T-helper 2 cell treated with Interferon-gamma antibody and Interleukin-4, amounts not matched to agents 5 μg/mL and 100 μg/mL, for 36 hours (primary cell): ENCODE data around the gene LAMA2.

Source experiments
- DNase-seq: peaks from one replicate; pipeline ENCODE4 v3.0.0; 2021; ENCODE audit warnings: low spot score
- H3K27ac Mint-ChIP-seq: one replicate; pipeline ENCODE4 v1.8.0; 2021; ENCODE audit warnings: mild to moderate bottlenecking, mixed read lengths
- H3K27me3 Mint-ChIP-seq: one replicate; pipeline ENCODE4 v1.8.0; 2021; ENCODE audit warnings: low read depth, mixed read lengths
- H3K36me3 Mint-ChIP-seq: one replicate; pipeline ENCODE4 v1.8.0; 2021; ENCODE audit warnings: low read depth, mixed read lengths
- H3K4me1 Mint-ChIP-seq: one replicate; pipeline ENCODE4 v1.8.0; 2021; ENCODE audit warnings: low read depth, mixed read lengths
- H3K4me3 Mint-ChIP-seq: one replicate; pipeline ENCODE4 v1.8.0; 2022; ENCODE audit warnings: mild to moderate bottlenecking, moderate library complexity, mixed read lengths
- H3K9me3 Mint-ChIP-seq: one replicate; pipeline ENCODE4 v1.8.0; 2021; ENCODE audit warnings: mixed read lengths

The LAMA2 gene

GRCh38 chr6:129099696-129100095 is 216.8 kb downstream of the LAMA2 start:
- H3K9me3 Mint-ChIP-seq = no peaks in the 10 kb centered on the region

GRCh38 chr6:129100164-129100563 is 217.2 kb downstream of the LAMA2 start:
- Mint-ChIP-seq H3K36me3 (no peaks in the 10 kb centered on the region), H3K4me3 (no peak overlapping the region), H3K9me3 (no peaks in the 10 kb centered on the region), H3K27me3 (no peaks in the 10 kb centered on the region), H3K4me1 (no peaks in the 10 kb centered on the region), H3K27ac (no peak overlapping the region)
- DNase-seq = no peak

More at GRCh38 chr6:129099696-129100095, 216.8 kb downstream of the LAMA2 start:
- Mint-ChIP-seq H3K27ac (no peak overlapping the region), H3K27me3 (no peaks in the 10 kb centered on the region), H3K36me3 (no peaks in the 10 kb centered on the region), H3K4me3 (no peak overlapping the region), H3K4me1 (no peaks in the 10 kb centered on the region)
- DNase-seq = no peak

GRCh38 chr6:129102741-129103140 is 219.8 kb downstream of the LAMA2 start:
- Mint-ChIP-seq H3K36me3 (no peaks in the 10 kb centered on the region), H3K27me3 (peaks cover 3% of the 10 kb centered on the region), H3K4me1 (no peaks in the 10 kb centered on the region), H3K9me3 (no peaks in the 10 kb centered on the region), H3K4me3 (no peak overlapping the region), H3K27ac (no peak overlapping the region)
- DNase-seq = no peak

- Mint-ChIP-seq H3K4me3 (no peak overlapping the region), H3K9me3 (no peaks in the 10 kb centered on the region), H3K27me3 (peaks cover 3% of the 10 kb centered on the region), H3K27ac (no peak overlapping the region), H3K4me1 (no peaks in the 10 kb centered on the region), H3K36me3 (no peaks in the 10 kb centered on the region)
- no peak for DNase-seq
Observed at GRCh38 chr6:129104131-129104530, 221.2 kb downstream of the LAMA2 start.

- H3K9me3 Mint-ChIP-seq = no peaks in the 10 kb centered on the region
- no peak overlapping the region for H3K27ac Mint-ChIP-seq
- no peaks in the 10 kb centered on the region for H3K36me3 Mint-ChIP-seq
- no peak overlapping the region for H3K4me3 Mint-ChIP-seq
- peaks cover 3% of the 10 kb centered on the region for H3K27me3 Mint-ChIP-seq
- DNase-seq = no peak
- H3K4me1 Mint-ChIP-seq = no peaks in the 10 kb centered on the region
Observed at GRCh38 chr6:129104560-129104959, 221.6 kb downstream of the LAMA2 start.

GRCh38 chr6:129105035-129105434 is 222.1 kb downstream of the LAMA2 start:
- Mint-ChIP-seq H3K9me3 (no peaks in the 10 kb centered on the region), H3K27me3 (peaks cover 3% of the 10 kb centered on the region), H3K4me3 (no peak overlapping the region), H3K4me1 (no peaks in the 10 kb centered on the region), H3K27ac (no peak overlapping the region), H3K36me3 (no peaks in the 10 kb centered on the region)
- DNase-seq = no peak

- DNase-seq = no peak
- no peak overlapping the region for H3K27ac Mint-ChIP-seq
- H3K27me3 Mint-ChIP-seq = peaks cover 3% of the 10 kb centered on the region
- no peaks in the 10 kb centered on the region for H3K36me3 Mint-ChIP-seq
- no peaks in the 10 kb centered on the region for H3K4me1 Mint-ChIP-seq
- H3K4me3 Mint-ChIP-seq = no peak overlapping the region
- H3K9me3 Mint-ChIP-seq = no peaks in the 10 kb centered on the region
Observed at GRCh38 chr6:129105793-129106192, 222.9 kb downstream of the LAMA2 start.

- Mint-ChIP-seq H3K27me3 (peaks cover 3% of the 10 kb centered on the region), H3K36me3 (no peaks in the 10 kb centered on the region), H3K27ac (no peak overlapping the region), H3K4me3 (no peak overlapping the region), H3K4me1 (no peaks in the 10 kb centered on the region), H3K9me3 (no peaks in the 10 kb centered on the region)
- DNase-seq = no peak
Observed at GRCh38 chr6:129108337-129108736, 225.4 kb downstream of the LAMA2 start.

GRCh38 chr6:129110690-129111343 is 227.9 kb downstream of the LAMA2 start:
- Mint-ChIP-seq H3K27me3 (peaks cover 3% of the 10 kb centered on the region), H3K4me3 (no peak overlapping the region), H3K4me1 (no peaks in the 10 kb centered on the region), H3K27ac (no peak overlapping the region), H3K36me3 (no peaks in the 10 kb centered on the region), H3K9me3 (no peaks in the 10 kb centered on the region)
- no peak for DNase-seq

- no peak for DNase-seq
- Mint-ChIP-seq H3K4me3 (no peak overlapping the region), H3K27me3 (peaks cover 3% of the 10 kb centered on the region), H3K9me3 (no peaks in the 10 kb centered on the region), H3K27ac (no peak overlapping the region), H3K4me1 (no peaks in the 10 kb centered on the region), H3K36me3 (no peaks in the 10 kb centered on the region)
Observed at GRCh38 chr6:129111346-129111745, 228.4 kb downstream of the LAMA2 start.

- Mint-ChIP-seq H3K9me3 (no peaks in the 10 kb centered on the region), H3K4me3 (no peak overlapping the region), H3K36me3 (no peaks in the 10 kb centered on the region), H3K4me1 (no peaks in the 10 kb centered on the region), H3K27me3 (peaks cover 3% of the 10 kb centered on the region), H3K27ac (no peak overlapping the region)
- no peak for DNase-seq
Observed at GRCh38 chr6:129111853-129112252, 228.9 kb downstream of the LAMA2 start.

- Mint-ChIP-seq H3K27ac (no peak overlapping the region), H3K4me1 (no peaks in the 10 kb centered on the region), H3K36me3 (no peaks in the 10 kb centered on the region), H3K9me3 (no peaks in the 10 kb centered on the region), H3K27me3 (no peaks in the 10 kb centered on the region), H3K4me3 (no peak overlapping the region)
- DNase-seq = no peak
Observed at GRCh38 chr6:129112591-129112990, 229.7 kb downstream of the LAMA2 start.

GRCh38 chr6:129113637-129114036 is 230.7 kb downstream of the LAMA2 start:
- no peaks in the 10 kb centered on the region for H3K4me1 Mint-ChIP-seq
- H3K36me3 Mint-ChIP-seq = no peaks in the 10 kb centered on the region
- H3K27ac Mint-ChIP-seq = no peak overlapping the region
- no peaks in the 10 kb centered on the region for H3K9me3 Mint-ChIP-seq
- H3K4me3 Mint-ChIP-seq = no peak overlapping the region
- H3K27me3 Mint-ChIP-seq = no peaks in the 10 kb centered on the region
- no peak for DNase-seq

GRCh38 chr6:129114636-129115391 is 231.9 kb downstream of the LAMA2 start:
- Mint-ChIP-seq H3K27me3 (no peaks in the 10 kb centered on the region), H3K36me3 (no peaks in the 10 kb centered on the region), H3K4me1 (no peaks in the 10 kb centered on the region), H3K9me3 (no peaks in the 10 kb centered on the region), H3K27ac (no peak overlapping the region), H3K4me3 (no peak overlapping the region)
- DNase-seq = no peak
